Endothelial cell of umbilical vein (primary cell): ENCODE results near the gene NAV2. TPM values are rescaled to one million over a fixed set of nuclear protein-coding genes. Genes with fewer than 3 reads are reported as not detected.

ENCODE experiments used
- BruUV-seq: library from RNA; stranded (reverse); fragments of 400-500 nt; replicated peaks from 2 replicates; lab custom pipeline; 2021; lab: Mats Ljungman, UMichigan
- CTCF ChIA-PET: fragments of 300-600, 350-600 bp; sonication (Branson Sonifier 250); formaldehyde crosslinking; loops from one replicate; lab custom pipeline; 2021; ENCODE audit warnings: antibody characterized with exemption, inconsistent platforms; lab: Charles Lee
- POLR2A ChIA-PET: fragments of 300-600, 350-600 bp; sonication (Branson Sonifier 250); formaldehyde crosslinking; loops from one replicate; lab custom pipeline; 2021; ENCODE audit warnings: antibody characterized with exemption, inconsistent platforms; lab: Charles Lee
- DNase-seq: peaks from one replicate; pipeline ENCODE4 v3.0.0-alpha.2; 2011; ENCODE audit warnings: low read depth, low spot score
- FAIRE-seq: peaks from 2 replicates; lab custom pipeline; 2011; peaks lifted over from hg19 to GRCh38; lab: Jason Lieb, UNC
- H2AFZ ChIP-seq: 2 replicates; pipeline ENCODE4 v1.6.0; 2012; ENCODE audit warnings: low read depth, low read length, control low read depth, inconsistent platforms
- H3K27ac ChIP-seq: 2 replicates; pipeline ENCODE4 v1.5.1; 2011; ENCODE audit warnings: low read depth, mild to moderate bottlenecking, control low read depth, low read length, moderate library complexity; ENCODE audit not compliant: insufficient read depth
- H3K27me3 ChIP-seq, 2 experiments: 2 replicates each; pipeline versions ENCODE4 v1.6.0 to v1.6.1; 2011; ENCODE audit warnings: low read length in 2 of 2, mixed read lengths in 1 of 2; ENCODE audit not compliant: control insufficient read depth in 2 of 2, insufficient read depth in 2 of 2
- H3K36me3 ChIP-seq, 2 experiments: 2 replicates in 1 of 2; 3 replicates in 1 of 2; pipeline ENCODE4 v1.5.1; 2011; ENCODE audit warnings: low read length in 2 of 2, mild to moderate bottlenecking in 1 of 2, moderate library complexity in 1 of 2; ENCODE audit not compliant: control insufficient read depth in 2 of 2, insufficient read depth in 2 of 2; ENCODE audit errors: extremely low read depth in 1 of 2
- H3K4me1 ChIP-seq: 3 replicates; pipeline ENCODE4 v1.5.1; 2011; ENCODE audit warnings: mild to moderate bottlenecking, low read length; ENCODE audit not compliant: control insufficient read depth, insufficient read depth; ENCODE audit errors: extremely low read depth
- H3K4me2 ChIP-seq: 2 replicates; pipeline ENCODE4 v1.6.1; 2011; ENCODE audit warnings: low read length, control low read depth, mixed read lengths; ENCODE audit not compliant: insufficient read depth
- H3K4me3 ChIP-seq, 3 experiments: fragments of 200-600 bp in 1 of 3; sonication (generic), shearing (Covaris generic) in 1 of 3; replicated peaks in 1 of 3; 2 replicates each; pipeline ENCODE4 v1.5.1; 2011 to 2016; ENCODE audit warnings: control low read depth in 3 of 3, low read length in 3 of 3, mild to moderate bottlenecking in 2 of 3, inconsistent platforms in 1 of 3, low read depth in 1 of 3, moderate library complexity in 1 of 3; ENCODE audit not compliant: insufficient read depth in 1 of 3
- H3K79me2 ChIP-seq: 2 replicates; pipeline ENCODE4 v1.6.0; 2012; ENCODE audit warnings: low read length, inconsistent platforms; ENCODE audit not compliant: control insufficient read depth, insufficient read depth
- H3K9ac ChIP-seq: replicated peaks from 2 replicates; pipeline ENCODE3; 2011; ENCODE audit warnings: low read length, control low read depth; ENCODE audit not compliant: insufficient read depth; ENCODE audit errors: extremely low read depth
- H3K9me1 ChIP-seq: replicated peaks from 3 replicates; pipeline ENCODE4 v1.6.0; 2011; ENCODE audit warnings: mild to moderate bottlenecking, low read length; ENCODE audit not compliant: control insufficient read depth, insufficient read depth; ENCODE audit errors: extremely low read depth
- H3K9me3 ChIP-seq: replicated peaks from 2 replicates; pipeline ENCODE4 v1.5.1; 2012; ENCODE audit warnings: low read length, inconsistent platforms; ENCODE audit not compliant: control insufficient read depth, insufficient read depth
- H4K20me1 ChIP-seq: replicated peaks from 2 replicates; pipeline ENCODE3; 2011; ENCODE audit warnings: mild to moderate bottlenecking, low read length; ENCODE audit not compliant: control insufficient read depth, insufficient read depth; ENCODE audit errors: extremely low read depth
- EZH2 ChIP-seq: IDR thresholded peaks from 2 replicates; pipeline ENCODE4 v1.6.1; 2012; ENCODE audit warnings: borderline replicate concordance, low read depth, mild to moderate bottlenecking, moderate library complexity, low read length, inconsistent platforms; ENCODE audit not compliant: severe bottlenecking
- FOS ChIP-seq: IDR thresholded peaks from 2 replicates; pipeline ENCODE4 v1.6.1; 2011; ENCODE audit warnings: mild to moderate bottlenecking, low read length, moderate library complexity, borderline replicate concordance; ENCODE audit not compliant: insufficient read depth
- GATA2 ChIP-seq: IDR thresholded peaks from 2 replicates; pipeline ENCODE4 v1.7.0; 2011; ENCODE audit warnings: low read depth, mild to moderate bottlenecking, moderate library complexity, mixed read lengths, low read length; ENCODE audit not compliant: insufficient read length, insufficient read depth
- JUN ChIP-seq: IDR thresholded peaks from 2 replicates; pipeline ENCODE4 v1.6.1; 2011; ENCODE audit warnings: borderline replicate concordance, low read depth; ENCODE audit not compliant: insufficient read length, insufficient read depth
- MYC ChIP-seq: IDR thresholded peaks from one replicate; pipeline ENCODE4 v1.6.1; 2011; ENCODE audit warnings: mild to moderate bottlenecking, low read depth, low read length
- POLR2A ChIP-seq: IDR thresholded peaks from 2 replicates; pipeline ENCODE4 v1.6.1; 2012; ENCODE audit warnings: low read depth, mild to moderate bottlenecking, control low read depth, low read length
- POLR2AphosphoS5 ChIP-seq: IDR thresholded peaks from 2 replicates; pipeline ENCODE4 v1.6.1; 2012; ENCODE audit warnings: low read depth, mild to moderate bottlenecking, control low read depth, low read length, moderate library complexity; ENCODE audit not compliant: insufficient read depth
- dilution Hi-C: fragments of 300-500 bp; cut with MboI; formaldehyde crosslinking; loops from one replicate; pipeline ENCODE4 v1.15.0; 2019; ENCODE audit warnings: low sequenced_read_pairs; ENCODE audit not compliant: extremely low pct_ligation_motif_present
- intact Hi-C: fragments of 100-400 bp; cut with micrococcal nuclease; formaldehyde crosslinking; loops from one replicate; pipeline ENCODE4 v1.10.0; 2022
- polyA plus RNA-seq, 4 experiments: library from polyadenylated mRNA; depleted of rRNA in 3 of 4; stranded (reverse) in 3 of 4; unstranded in 1 of 4; fragments of >200 nt; gene quantifications; 2 replicates each; pipeline versions ENCODE4 v1.2.1 to v1.2.3, GENCODE V29; 2011 to 2012; ENCODE audit warnings: missing spikeins in 1 of 4
- total RNA-seq: library from RNA; stranded (reverse); gene quantifications from 2 replicates; pipeline ENCODE4 v1.2.3, GENCODE V29; 2021
- TF ChIP-seq, protein P1 (sequence below), 2 donors: IDR thresholded peaks; 1 replicate in 1 of 2; 2 replicates in 1 of 2; pipeline ENCODE4 v1.5.1; 2011; ENCODE audit warnings: low read length in 2 of 2, mild to moderate bottlenecking in 2 of 2, moderate library complexity in 2 of 2, control low read depth in 1 of 2, inconsistent platforms in 1 of 2, low read depth in 1 of 2; ENCODE audit not compliant: insufficient read depth in 1 of 2; ENCODE audit errors: extremely low read depth in 1 of 2
- TF ChIP-seq, protein P2 (sequence below): IDR thresholded peaks from 2 replicates; pipeline ENCODE4 v1.6.1; 2011; ENCODE audit not compliant: insufficient read depth, insufficient read length

NAV2 gene
- total and polyA plus RNA-seq, 2 donors (not counting 3 experiments of a cell fraction or from before 2014, with no cell fraction given): 10.9 to 68.0 TPM

GRCh38 chr11:20034941-20035340 is 322.3 kb downstream of the NAV2 start:
- H3K4me1 ChIP-seq: no peaks in the 10 kb centered on the region
- no peak overlapping the region for H3K9ac ChIP-seq
- POLR2A ChIA-PET: no interaction called here
- H4K20me1 ChIP-seq: no peaks in the 10 kb centered on the region
- CTCF ChIA-PET: interaction anchor here (1.1 to 1.6 kb wide), 4 partner anchors 11 to 95 kb away, joined by 3 to 8 read pairs (median 5); no protein-coding TSS in a partner anchor
- no peak overlapping the region for H3K4me3 ChIP-seq
- peaks cover 0 to 2% of the 10 kb centered on the region in 2 experiments for H3K36me3 ChIP-seq
- intact Hi-C loops (no loop called here), dilution Hi-C loops (no loop called here)
- H2AFZ ChIP-seq: no peak overlapping the region
- H3K27ac ChIP-seq: no peak overlapping the region
- no peak overlapping the region for H3K4me2 ChIP-seq
- no peaks in the 10 kb centered on the region for H3K9me3 ChIP-seq
- no TSS peak for BruUV-seq
- H3K27me3 ChIP-seq: no peaks in the 10 kb centered on the region
- no peak for DNase-seq
- H3K9me1 ChIP-seq: no peaks in the 10 kb centered on the region
- H3K79me2 ChIP-seq: no peaks in the 10 kb centered on the region
- TF ChIP-seq MYC (no peak), JUN (no peak), POLR2AphosphoS5 (no peak), POLR2A (no peak), EZH2 (no peak), FOS (no peak), GATA2 (no peak)
- TF ChIP-seq, protein P1, sequence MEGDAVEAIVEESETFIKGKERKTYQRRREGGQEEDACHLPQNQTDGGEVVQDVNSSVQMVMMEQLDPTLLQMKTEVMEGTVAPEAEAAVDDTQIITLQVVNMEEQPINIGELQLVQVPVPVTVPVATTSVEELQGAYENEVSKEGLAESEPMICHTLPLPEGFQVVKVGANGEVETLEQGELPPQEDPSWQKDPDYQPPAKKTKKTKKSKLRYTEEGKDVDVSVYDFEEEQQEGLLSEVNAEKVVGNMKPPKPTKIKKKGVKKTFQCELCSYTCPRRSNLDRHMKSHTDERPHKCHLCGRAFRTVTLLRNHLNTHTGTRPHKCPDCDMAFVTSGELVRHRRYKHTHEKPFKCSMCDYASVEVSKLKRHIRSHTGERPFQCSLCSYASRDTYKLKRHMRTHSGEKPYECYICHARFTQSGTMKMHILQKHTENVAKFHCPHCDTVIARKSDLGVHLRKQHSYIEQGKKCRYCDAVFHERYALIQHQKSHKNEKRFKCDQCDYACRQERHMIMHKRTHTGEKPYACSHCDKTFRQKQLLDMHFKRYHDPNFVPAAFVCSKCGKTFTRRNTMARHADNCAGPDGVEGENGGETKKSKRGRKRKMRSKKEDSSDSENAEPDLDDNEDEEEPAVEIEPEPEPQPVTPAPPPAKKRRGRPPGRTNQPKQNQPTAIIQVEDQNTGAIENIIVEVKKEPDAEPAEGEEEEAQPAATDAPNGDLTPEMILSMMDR (IDR thresholded peaks at IDR 0.05; ENCODE audit: extremely low read depth in 1 of 2, insufficient read depth in 1 of 2, low read depth in 1 of 2, low read length in 2 of 2): no peak
- TF ChIP-seq, protein P2, sequence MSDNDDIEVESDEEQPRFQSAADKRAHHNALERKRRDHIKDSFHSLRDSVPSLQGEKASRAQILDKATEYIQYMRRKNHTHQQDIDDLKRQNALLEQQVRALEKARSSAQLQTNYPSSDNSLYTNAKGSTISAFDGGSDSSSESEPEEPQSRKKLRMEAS: no peak
- FAIRE-seq: no peak
